Activated CD4-positive, alpha-beta T cell treated with anti-CD3 and anti-CD28 coated beads for 36 hours (primary cell): Measurements from ENCODE around the gene PRR11. TPM values are rescaled to one million over a fixed set of nuclear protein-coding genes. Genes with fewer than 3 reads are reported as not detected.

Source experiments
- microRNA-seq: library from miRNA; unstranded; fragments of <30 nt; microRNA quantifications from one replicate; pipeline ENCODE4 v1.2.0, GENCODE V29; 2021; ENCODE audit warnings: borderline replicate concordance
- total RNA-seq, 2 experiments: library from RNA; stranded (reverse); gene quantifications; one replicate each; pipeline ENCODE4 v1.2.3, GENCODE V29; 2021

PRR11 gene
- total RNA-seq, 2 experiments from 2014 or later = 73.6 to 95.9 TPM

Small RNA genes within 50 kb of the gene (microRNA-seq; reads per million reads assigned to microRNA genes)
- gene MIR301A (541 reads per million, percentile 81 among the genes with 10 or more reads in this experiment), gene MIR454 (2,314 reads per million, percentile 90 among the genes with 10 or more reads in this experiment)

Other genes with a start within 250 kb of the PRR11 start
- gene TRIM37, start 48.9 kb upstream of the PRR11 start, total RNA-seq = 10 to 100 TPM; 21.3 to 22.7 TPM
- 100 to 1,000 TPM in 1 of 2 experiments, 10 to 100 TPM in 1; 79.5 to 112 TPM for gene SKA2, start 560 bp upstream of the PRR11 start, total RNA-seq
- gene SMG8, start 54.3 kb downstream of the PRR11 start, total RNA-seq = 10 to 100 TPM; 17.4 to 18.3 TPM
- 1 to 10 TPM; 2.5 to 2.7 TPM for gene GDPD1, start 64.8 kb downstream of the PRR11 start, total RNA-seq
- 1 to 10 TPM; 4.3 to 6.9 TPM for gene YPEL2, start 175.9 kb downstream of the PRR11 start, total RNA-seq